DOHH2 (cell line): ENCODE data around the gene IFI27L1.

Experiments
- H3F3A ChIP-seq: fragments of 200-600 bp; sonication (generic), shearing (Covaris generic); 2 replicates; pipeline ENCODE4 v1.6.0; 2016; ENCODE audit warnings: antibody characterized with exemption, mild to moderate bottlenecking; ENCODE audit not compliant: control insufficient read depth, insufficient read depth
- H3K27ac ChIP-seq: fragments of 200-600 bp; sonication (generic); 2 replicates; pipeline ENCODE4 v1.5.1; 2014; ENCODE audit warnings: low read depth, mild to moderate bottlenecking, low read length, moderate library complexity
- H3K27me3 ChIP-seq: fragments of 200-600 bp; sonication (generic); 2 replicates; pipeline ENCODE4 v1.6.1; 2014; ENCODE audit warnings: mild to moderate bottlenecking, low read length, mixed read lengths; ENCODE audit not compliant: control insufficient read depth
- H3K36me3 ChIP-seq: fragments of 200-600 bp; sonication (generic); 2 replicates; pipeline ENCODE4 v1.6.1; 2014; ENCODE audit warnings: mild to moderate bottlenecking, low read length, moderate library complexity, mixed read lengths; ENCODE audit not compliant: control insufficient read depth
- H3K4me1 ChIP-seq: fragments of 200-600 bp; sonication (generic); 2 replicates; pipeline ENCODE4 v1.6.1; 2014; ENCODE audit warnings: mild to moderate bottlenecking, low read length, mixed read lengths; ENCODE audit not compliant: control insufficient read depth
- H3K4me2 ChIP-seq: fragments of 200-600 bp; sonication (generic); 2 replicates; pipeline ENCODE4 v1.6.0; 2014; ENCODE audit warnings: mild to moderate bottlenecking, low read length, moderate library complexity
- H3K4me3 ChIP-seq: fragments of 200-600 bp; sonication (generic); 2 replicates; pipeline ENCODE4 v1.5.1; 2014; ENCODE audit warnings: mild to moderate bottlenecking, low read length, mixed read lengths
- H3K79me2 ChIP-seq: fragments of 200-600 bp; sonication (generic); 2 replicates; pipeline ENCODE4 v1.6.1; 2014; ENCODE audit warnings: mild to moderate bottlenecking, low read length, mixed read lengths; ENCODE audit not compliant: control insufficient read depth
- H3K9me2 ChIP-seq: fragments of 200-600 bp; sonication (generic); replicated peaks from 2 replicates; pipeline ENCODE4 v1.6.1; 2014; ENCODE audit warnings: mild to moderate bottlenecking, low read length, mixed read lengths; ENCODE audit not compliant: control insufficient read depth
- H3K9me3 ChIP-seq: fragments of 200-600 bp; sonication (generic); 2 replicates; pipeline ENCODE4 v1.6.1; 2014; ENCODE audit warnings: antibody characterized with exemption, low read length, mixed read lengths; ENCODE audit not compliant: control insufficient read depth, insufficient read depth
- H4K20me1 ChIP-seq: fragments of 200-600 bp; sonication (generic); 2 replicates; pipeline ENCODE4 v1.6.0; 2014; ENCODE audit warnings: low read depth, mild to moderate bottlenecking, antibody characterized with exemption, low read length, moderate library complexity; ENCODE audit not compliant: control insufficient read depth, insufficient read depth
- CTCF ChIP-seq: fragments of 200-600 bp; sonication (generic); IDR thresholded peaks from one replicate; pipeline ENCODE4 v1.5.1; 2014; ENCODE audit warnings: antibody characterized with exemption, mild to moderate bottlenecking, low read depth, low read length; ENCODE audit not compliant: poor library complexity, severe bottlenecking
- EZH2phosphoT487 ChIP-seq: fragments of 200-600 bp; sonication (generic); IDR thresholded peaks from 2 replicates; pipeline ENCODE4 v1.6.1; 2017; ENCODE audit warnings: borderline replicate concordance, mild to moderate bottlenecking, antibody characterized with exemption, low read length, moderate library complexity, mixed read lengths

The IFI27L1 gene

GRCh38 chr14:94077111-94077821 is 3.8 kb upstream of the IFI27L1 start:
- Histone ChIP-seq H3K9me3 (peaks cover 18% of the 10 kb centered on the region), H3K27me3 (no peaks in the 10 kb centered on the region), H3K36me3 (peaks cover 65% of the 10 kb centered on the region), H4K20me1 (peaks cover 9% of the 10 kb centered on the region; the same call in 1 of the 2 replicates), H3K4me1 (peaks cover 43% of the 10 kb centered on the region), H3F3A (0 out of 2 replicates have a peak, but pooled peaks cover 8% of the 10 kb centered on the region), H3K4me3 (peak overlapping the region; percentile 42), H3K27ac (no peak overlapping the region), H3K4me2 (peak overlapping the region; percentile 87), H3K79me2 (peaks cover 100% of the 10 kb centered on the region), H3K9me2 (no peaks in the 10 kb centered on the region)
- TF ChIP-seq EZH2phosphoT487 (no peak), CTCF (no peak)

GRCh38 chr14:94077823-94078222 is 3.3 kb upstream of the IFI27L1 start:
- Histone ChIP-seq H3K4me2 (peak overlapping the region; percentile 87), H3K36me3 (peaks cover 62% of the 10 kb centered on the region), H3K79me2 (peaks cover 99% of the 10 kb centered on the region)

GRCh38 chr14:94079891-94080620 is 1.1 kb upstream of the IFI27L1 start:
- peaks cover 6% of the 10 kb centered on the region for H3K9me3 ChIP-seq
- no peaks in the 10 kb centered on the region for H3K9me2 ChIP-seq
- peak overlapping the region; percentile 87 for H3K4me2 ChIP-seq
- H3F3A ChIP-seq = 0 out of 2 replicates have a peak, but pooled peaks cover 3% of the 10 kb centered on the region
- peak overlapping the region; percentile 62; the same call in 1 of the 2 replicates for H3K27ac ChIP-seq
- TF ChIP-seq EZH2phosphoT487 (no peak), CTCF (no peak)
- peaks cover 9% of the 10 kb centered on the region; the same call in 1 of the 2 replicates for H4K20me1 ChIP-seq
- peaks cover 51% of the 10 kb centered on the region for H3K36me3 ChIP-seq
- no peaks in the 10 kb centered on the region for H3K27me3 ChIP-seq
- H3K4me3 ChIP-seq = peak overlapping the region; percentile 97
- H3K4me1 ChIP-seq = peaks cover 47% of the 10 kb centered on the region
- H3K79me2 ChIP-seq = peaks cover 82% of the 10 kb centered on the region

More at GRCh38 chr14:94077823-94078222, 3.3 kb upstream of the IFI27L1 start:
- Histone ChIP-seq H4K20me1 (peaks cover 9% of the 10 kb centered on the region; the same call in 1 of the 2 replicates), H3K4me1 (peaks cover 47% of the 10 kb centered on the region), H3K27ac (no peak overlapping the region), H3K9me2 (no peaks in the 10 kb centered on the region), H3K9me3 (peaks cover 14% of the 10 kb centered on the region), H3F3A (0 out of 2 replicates have a peak, but pooled peaks cover 8% of the 10 kb centered on the region), H3K4me3 (peak overlapping the region; percentile 97), H3K27me3 (no peaks in the 10 kb centered on the region)
- TF ChIP-seq CTCF = no peak
- no peak for TF ChIP-seq EZH2phosphoT487
